AG08395 (cell line): ENCODE measurements around the gene TAF1L.
"Not testable (repeated sequence)": the region's sequence is repeated elsewhere in the genome, so short reads cannot be mapped to it uniquely, and the experiment has no call there.

Source experiments
- DNase-seq: peaks from one replicate; pipeline ENCODE4 v3.0.0; 2012; ENCODE audit warnings: mixed read lengths, low spot score

Gene TAF1L, protein sequence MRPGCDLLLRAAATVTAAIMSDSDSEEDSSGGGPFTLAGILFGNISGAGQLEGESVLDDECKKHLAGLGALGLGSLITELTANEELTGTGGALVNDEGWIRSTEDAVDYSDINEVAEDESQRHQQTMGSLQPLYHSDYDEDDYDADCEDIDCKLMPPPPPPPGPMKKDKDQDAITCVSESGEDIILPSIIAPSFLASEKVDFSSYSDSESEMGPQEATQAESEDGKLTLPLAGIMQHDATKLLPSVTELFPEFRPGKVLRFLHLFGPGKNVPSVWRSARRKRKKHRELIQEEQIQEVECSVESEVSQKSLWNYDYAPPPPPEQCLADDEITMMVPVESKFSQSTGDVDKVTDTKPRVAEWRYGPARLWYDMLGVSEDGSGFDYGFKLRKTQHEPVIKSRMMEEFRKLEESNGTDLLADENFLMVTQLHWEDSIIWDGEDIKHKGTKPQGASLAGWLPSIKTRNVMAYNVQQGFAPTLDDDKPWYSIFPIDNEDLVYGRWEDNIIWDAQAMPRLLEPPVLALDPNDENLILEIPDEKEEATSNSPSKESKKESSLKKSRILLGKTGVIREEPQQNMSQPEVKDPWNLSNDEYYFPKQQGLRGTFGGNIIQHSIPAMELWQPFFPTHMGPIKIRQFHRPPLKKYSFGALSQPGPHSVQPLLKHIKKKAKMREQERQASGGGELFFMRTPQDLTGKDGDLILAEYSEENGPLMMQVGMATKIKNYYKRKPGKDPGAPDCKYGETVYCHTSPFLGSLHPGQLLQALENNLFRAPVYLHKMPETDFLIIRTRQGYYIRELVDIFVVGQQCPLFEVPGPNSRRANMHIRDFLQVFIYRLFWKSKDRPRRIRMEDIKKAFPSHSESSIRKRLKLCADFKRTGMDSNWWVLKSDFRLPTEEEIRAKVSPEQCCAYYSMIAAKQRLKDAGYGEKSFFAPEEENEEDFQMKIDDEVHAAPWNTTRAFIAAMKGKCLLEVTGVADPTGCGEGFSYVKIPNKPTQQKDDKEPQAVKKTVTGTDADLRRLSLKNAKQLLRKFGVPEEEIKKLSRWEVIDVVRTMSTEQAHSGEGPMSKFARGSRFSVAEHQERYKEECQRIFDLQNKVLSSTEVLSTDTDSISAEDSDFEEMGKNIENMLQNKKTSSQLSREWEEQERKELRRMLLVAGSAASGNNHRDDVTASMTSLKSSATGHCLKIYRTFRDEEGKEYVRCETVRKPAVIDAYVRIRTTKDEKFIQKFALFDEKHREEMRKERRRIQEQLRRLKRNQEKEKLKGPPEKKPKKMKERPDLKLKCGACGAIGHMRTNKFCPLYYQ (N-terminal part only)

GRCh38 chr9:32635362-32635761 is at the start of gene TAF1L:
TAF1L (minus strand) TSS chr9:32635669; CDS start chr9:32635579, 90 bp downstream.
- no peak for DNase-seq

GRCh38 chr9:32681751-32682150 is 46.3 kb upstream of the TAF1L start:
- no peak for DNase-seq

DNA sequence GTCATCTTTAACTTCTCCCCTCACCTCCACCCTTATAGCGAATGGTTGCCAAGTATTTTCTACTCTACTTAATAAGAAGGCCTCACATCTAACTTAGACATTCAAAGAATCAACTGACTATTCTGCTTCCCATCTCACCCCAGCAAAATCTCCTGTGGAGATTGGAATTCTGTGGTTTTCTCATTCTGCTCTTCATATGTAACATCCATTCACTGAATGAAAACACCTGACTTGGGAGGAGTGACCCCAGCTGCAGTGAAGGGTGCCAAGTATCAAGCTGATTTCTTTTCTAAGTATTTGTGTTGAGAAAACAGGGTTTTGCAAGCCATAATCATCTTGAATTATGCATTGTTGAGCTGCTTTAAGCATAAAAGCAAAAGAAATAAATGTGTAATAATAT is 42.5 kb upstream of the TAF1L start:
- DNase-seq = no peak

DNA sequence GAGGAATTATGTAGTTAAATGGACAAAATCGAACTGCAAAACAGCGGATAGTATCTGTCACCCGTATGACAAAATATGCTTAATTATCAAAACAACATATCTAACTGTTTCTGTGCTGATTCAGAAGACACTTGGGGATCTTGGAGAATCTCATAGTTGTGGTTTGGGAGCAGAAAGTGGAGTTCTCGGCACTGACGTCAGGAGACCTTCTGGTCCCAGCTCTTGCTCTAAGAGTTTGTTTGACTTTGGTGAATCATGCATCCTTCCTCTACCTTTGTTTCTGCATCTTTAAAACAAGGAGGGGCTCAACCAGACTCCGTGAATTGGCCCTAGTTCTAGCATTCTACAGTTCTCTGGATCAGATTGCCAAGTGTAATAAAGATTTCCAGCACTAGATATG is 37.0 kb upstream of the TAF1L start:
- peak; percentile 41 for DNase-seq

GRCh38 chr9:32671333-32671732 is 35.9 kb upstream of the TAF1L start:
- DNase-seq = no peak

DNA sequence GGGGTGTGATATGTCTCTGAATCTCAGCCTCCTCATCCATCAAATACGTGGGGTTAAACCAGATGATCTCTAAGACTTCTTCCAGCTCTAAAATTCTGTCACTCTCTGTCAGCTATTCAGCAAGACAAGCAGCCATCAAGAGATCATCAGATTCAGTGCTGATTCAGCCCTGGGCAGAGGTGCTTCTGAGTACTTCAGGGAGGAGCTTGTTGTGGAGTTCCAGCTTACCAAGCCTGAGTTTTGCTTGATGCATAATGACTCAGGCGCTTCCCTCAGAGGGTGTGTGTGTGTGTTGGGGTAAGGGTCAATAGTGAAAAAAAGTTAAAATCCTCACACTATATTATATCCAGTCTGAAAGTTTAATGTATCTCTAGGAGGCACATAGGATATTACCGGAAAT is 29.6 kb upstream of the TAF1L start:
- no peak for DNase-seq

DNA sequence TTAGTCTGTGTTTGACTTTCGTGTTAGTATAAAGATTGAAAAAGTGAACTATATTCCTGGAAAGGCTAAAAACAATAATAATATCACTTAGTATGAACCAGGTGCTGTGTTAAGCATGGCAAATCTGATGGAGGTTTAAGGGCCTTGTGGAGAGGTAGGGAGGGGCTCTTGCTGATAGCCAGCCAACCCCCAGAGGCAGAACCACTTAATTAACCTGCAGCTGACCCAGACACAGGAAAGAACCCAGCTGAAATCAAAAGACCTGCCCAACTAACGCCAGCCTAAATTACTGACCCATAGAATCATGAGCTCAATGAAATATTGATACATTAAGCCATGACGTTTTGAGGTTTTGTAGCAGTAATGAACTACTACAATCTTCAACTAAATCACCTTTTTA is 28.3 kb upstream of the TAF1L start:
- DNase-seq = no peak

DNA sequence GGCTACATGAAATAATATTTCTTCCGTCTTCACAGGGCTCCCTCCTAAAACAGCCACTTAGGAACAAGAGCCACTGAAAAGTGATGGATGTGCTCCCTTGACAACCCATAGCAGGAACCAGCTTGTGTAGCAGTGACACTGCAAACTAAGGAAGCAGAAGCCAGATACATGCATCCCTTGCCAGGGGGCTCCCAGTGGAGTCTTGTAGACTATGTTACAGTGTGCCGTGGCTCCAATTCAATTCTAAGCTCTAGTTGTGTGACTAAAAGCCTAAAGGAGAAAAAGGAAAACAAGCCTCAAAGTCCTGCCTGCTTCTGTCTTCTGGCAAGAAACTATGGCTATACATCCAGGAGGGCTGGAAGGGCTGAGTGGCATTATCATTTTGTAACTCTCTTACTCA is 12.2 kb upstream of the TAF1L start:
- DNase-seq = no peak

DNA sequence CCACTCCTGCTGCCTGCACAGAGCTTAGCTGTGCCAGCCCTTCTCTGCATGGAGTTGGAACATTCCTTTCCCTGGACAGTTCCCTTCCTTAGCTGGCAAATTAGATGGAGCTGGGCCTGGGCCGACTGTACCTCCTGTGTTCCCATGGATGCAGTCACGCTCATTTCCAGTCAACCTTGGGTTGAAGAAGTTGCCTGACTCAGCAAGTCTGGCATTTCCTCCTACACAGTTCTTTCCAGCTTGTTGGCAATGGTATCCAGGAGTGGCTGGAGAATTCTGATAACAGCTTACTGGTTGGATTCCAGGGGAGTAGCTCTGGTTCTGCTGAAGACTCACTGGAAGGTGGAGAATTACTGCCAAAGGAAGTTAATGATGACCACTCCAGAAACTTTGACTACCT is 9.2 kb upstream of the TAF1L start:
- DNase-seq = peak; percentile 55

- not testable (repeated sequence) for DNase-seq
Measured at GRCh38 chr9:32633151-32633550, 2.3 kb downstream of the TAF1L start.

DNA sequence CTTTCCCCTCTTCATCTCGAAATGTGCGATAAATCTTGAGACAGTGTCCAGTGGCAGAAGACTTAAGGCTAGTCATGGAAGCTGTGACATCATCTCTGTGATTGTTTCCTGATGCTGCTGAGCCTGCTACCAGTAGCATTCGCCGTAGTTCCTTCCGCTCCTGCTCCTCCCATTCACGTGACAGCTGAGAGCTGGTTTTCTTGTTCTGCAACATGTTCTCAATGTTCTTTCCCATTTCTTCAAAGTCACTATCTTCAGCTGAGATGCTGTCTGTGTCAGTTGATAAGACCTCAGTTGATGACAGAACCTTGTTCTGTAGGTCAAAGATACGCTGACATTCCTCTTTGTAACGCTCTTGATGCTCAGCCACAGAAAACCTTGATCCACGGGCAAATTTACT is 3.5 kb downstream of the TAF1L start:
- DNase-seq = no peak

DNA sequence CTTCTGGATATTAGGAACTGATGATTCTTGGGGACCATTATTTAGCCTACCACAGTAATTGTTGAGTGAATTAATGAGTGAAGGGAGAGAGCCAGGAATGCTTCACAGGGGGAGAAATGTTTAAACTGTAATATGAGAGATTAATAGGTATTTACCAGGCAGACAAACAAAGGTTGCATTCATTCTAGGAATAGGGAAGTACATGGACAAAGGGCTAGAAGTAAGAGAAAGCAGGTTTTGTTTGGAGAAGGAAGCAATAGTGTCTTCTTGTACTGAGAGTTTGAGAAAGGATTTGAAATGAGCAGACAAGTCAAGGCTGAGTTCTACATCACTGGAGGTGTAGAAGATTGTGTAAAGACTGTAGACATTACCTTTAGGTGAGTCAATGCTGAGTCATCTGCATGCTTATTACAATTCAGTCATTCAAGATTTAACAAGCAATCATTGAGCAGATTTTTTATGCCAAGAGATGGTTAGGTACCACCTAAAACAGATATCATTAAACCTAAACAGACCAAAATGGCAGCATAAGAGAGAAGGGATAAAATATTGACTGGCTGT is 8.0 kb downstream of the TAF1L start:
- DNase-seq = no peak

GRCh38 chr9:32625320-32625719 is 10.1 kb downstream of the TAF1L start:
- DNase-seq = no peak

GRCh38 chr9:32622948-32623347 is 12.5 kb downstream of the TAF1L start:
- no peak for DNase-seq

DNA sequence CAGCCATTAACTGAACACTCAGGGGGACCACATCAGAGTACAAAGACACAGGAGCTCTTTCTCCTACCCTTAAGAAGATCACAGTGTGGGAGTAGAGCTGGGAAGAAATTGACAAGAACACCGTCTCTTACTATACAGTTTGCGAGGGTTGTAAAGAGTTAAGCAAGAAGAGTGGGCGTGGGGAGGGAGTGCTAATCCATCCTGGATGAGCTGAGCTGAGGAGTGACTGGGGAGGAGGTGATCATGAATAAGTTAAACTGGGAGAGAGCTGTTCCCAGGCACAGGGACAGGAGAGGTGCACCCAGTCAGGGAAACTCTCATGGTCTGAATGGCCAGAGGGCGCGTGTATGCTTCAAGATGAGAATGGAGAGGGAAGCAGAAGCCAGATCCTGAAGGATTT is 17.2 kb downstream of the TAF1L start:
- DNase-seq = no peak

DNA sequence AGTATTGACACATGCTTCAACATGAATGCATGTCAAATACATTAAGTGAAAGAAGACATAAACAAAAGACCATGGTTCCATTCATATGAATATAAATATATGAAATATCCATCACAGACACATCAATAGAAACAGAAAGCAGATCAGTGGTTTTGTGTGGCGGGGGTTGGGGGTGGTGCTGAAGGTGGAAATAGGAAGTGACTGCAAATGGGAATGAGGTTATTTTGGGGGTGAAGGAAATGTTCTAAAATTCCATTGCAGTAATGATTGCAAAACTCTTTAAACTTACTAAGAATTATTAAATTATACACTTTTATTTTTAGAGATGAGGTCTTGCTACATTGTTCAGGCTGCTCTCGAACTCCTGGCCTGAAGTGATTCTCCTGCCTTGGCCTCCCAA is 28.7 kb downstream of the TAF1L start:
- DNase-seq = no peak

DNA sequence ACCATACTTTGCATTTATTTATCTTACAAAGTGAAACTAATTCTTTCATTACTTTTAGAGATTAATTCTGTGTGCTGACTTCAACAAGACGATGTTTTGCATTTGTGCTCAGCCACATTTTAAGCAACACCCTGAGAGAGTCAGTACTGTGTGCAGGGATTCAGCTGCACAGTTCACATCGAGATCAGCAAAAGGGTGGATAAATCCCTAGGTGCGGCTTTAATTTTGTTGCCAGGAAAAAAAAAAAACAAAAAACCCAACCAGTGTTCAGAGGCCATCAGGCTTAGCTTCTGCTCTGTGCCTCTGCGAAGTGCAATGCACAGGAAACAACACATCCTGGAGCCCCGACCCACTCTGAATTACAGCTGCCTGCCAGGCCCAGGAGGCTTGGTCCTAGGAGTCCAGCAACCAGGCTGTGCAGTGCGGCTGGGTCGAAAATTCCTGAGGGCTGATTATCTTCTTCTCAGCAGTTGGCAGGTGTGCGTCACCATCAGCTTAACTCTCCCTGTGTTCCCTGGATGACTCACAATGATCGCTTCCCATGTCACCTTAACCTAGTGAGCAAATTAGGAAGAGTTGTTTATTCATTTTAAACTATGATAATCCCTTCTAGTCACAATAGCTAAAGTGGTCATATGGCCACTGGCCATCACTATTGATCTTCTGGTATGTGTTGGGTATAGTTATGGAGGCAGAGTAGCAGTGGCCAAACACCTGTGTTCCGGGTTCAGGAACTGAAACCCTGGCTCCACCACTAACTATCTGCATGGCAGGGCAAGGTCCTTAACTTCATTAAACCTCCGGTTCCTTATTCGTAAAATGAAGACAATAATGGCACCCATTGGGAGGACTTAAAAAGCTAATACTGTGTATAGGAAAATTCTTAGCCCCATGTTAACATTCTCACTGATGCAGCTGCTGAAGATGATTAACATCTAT is 31.3 kb downstream of the TAF1L start:
- no peak for DNase-seq

GRCh38 chr9:32599021-32599420 is 36.4 kb downstream of the TAF1L start:
- DNase-seq = not testable (repeated sequence)

DNA sequence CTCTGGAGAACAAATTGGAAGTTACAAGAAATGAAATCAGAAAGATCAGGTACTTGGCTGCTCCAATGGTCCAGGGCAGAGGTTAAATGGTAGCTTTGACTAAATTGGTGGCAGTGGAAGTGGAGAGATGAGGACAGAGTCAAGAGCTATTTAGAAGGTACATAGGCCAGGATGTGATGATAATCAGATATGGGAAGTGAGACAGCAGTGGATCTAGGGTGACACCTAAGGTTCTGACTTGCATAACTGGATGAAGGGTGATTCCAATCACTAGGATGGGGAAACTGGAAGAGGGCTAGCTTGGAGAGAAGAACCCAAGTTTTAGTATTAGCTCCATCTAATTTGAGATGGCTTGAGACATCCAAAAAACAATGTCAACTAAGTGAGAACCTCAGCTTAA is 38.5 kb downstream of the TAF1L start:
- DNase-seq = no peak

DNA sequence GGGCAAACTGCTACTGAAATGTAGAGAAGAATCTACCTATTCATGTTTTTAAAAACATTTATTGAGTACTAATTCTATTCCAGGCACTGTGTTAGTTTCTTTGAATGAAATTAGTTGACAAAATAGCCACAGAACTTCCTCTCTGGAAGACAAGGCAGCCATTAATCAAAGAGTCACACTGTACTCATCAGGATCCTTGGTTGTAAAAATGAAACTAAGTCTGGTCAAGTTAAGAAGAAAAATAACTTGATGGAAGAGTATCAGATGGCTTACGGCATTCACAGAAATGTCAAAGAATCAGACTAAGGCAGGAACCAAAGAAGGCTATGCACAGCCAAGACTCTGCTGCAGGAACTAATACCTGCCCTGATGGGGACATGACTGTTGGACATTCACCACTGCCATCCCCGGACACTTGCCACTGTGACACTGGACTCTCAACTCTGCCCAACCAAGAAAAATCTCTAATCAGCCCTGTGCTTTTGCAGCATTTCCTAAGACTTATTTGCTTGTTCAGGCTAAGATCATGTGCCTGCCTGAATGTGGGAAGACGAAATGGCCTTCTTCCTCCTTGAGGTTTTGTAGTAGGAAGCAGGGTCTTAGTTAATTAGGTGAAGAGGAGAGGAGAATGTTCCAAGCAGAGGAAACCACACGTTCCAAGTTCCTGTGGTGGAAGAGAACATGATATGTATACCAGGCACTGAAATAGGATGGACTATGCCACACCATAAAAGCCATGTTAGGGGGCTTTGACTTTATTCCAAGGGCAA is 39.2 kb downstream of the TAF1L start:
- no peak for DNase-seq
